ENCODE data around the gene PIP5KL1.

The PIP5KL1 gene

GRCh38 chr9:127878652-127879390 is 51.8 kb downstream of the PIP5KL1 start:
- Histone ChIP-seq H3K27ac (ENCODE audit: low read depth, low read length) (no peak overlapping the region), H3K36me3 (ENCODE audit: control insufficient read depth, low read length) (no peaks in the 10 kb centered on the region), H3K4me2 (ENCODE audit: low read length) (peak overlapping the region; percentile 10; the same call in 1 of the 2 replicates), H3F3A (ENCODE audit: control insufficient read depth, insufficient read depth) (peaks cover 14% of the 10 kb centered on the region), H3K4me1 (ENCODE audit: control insufficient read depth, low read length) (peaks cover 30% of the 10 kb centered on the region), H3K9me2 (replicated peaks; ENCODE audit: control insufficient read depth, low read length) (no peaks in the 10 kb centered on the region), H3K4me3 (ENCODE audit: low read length) (no peak overlapping the region), H4K20me1 (ENCODE audit: control insufficient read depth, insufficient read depth, low read depth, low read length) (no peaks in the 10 kb centered on the region), H3K27me3 (ENCODE audit: control insufficient read depth, low read length) (no peaks in the 10 kb centered on the region), H3K79me2 (ENCODE audit: control insufficient read depth, low read length) (no peaks in the 10 kb centered on the region), H3K9me3 (ENCODE audit: control insufficient read depth, insufficient read depth, low read length) (no peaks in the 10 kb centered on the region)
- no peak for TF ChIP-seq CTCF (IDR thresholded peaks at IDR 0.05; ENCODE audit: low read depth, low read length, poor library complexity, severe bottlenecking)
- no peak for TF ChIP-seq EZH2phosphoT487 (IDR thresholded peaks at IDR 0.05; ENCODE audit: borderline replicate concordance, low read length)

- no peak overlapping the region for H3K4me2 ChIP-seq (ENCODE audit: low read length)
- H3K4me1 ChIP-seq (ENCODE audit: control insufficient read depth, low read length), result peaks cover 28% of the 10 kb centered on the region
- no peaks in the 10 kb centered on the region for H3K27me3 ChIP-seq (ENCODE audit: control insufficient read depth, low read length)
- peaks cover 14% of the 10 kb centered on the region for H3F3A ChIP-seq (ENCODE audit: control insufficient read depth, insufficient read depth)
- H4K20me1 ChIP-seq (ENCODE audit: control insufficient read depth, insufficient read depth, low read depth, low read length), result no peaks in the 10 kb centered on the region
- H3K9me2 ChIP-seq (replicated peaks; ENCODE audit: control insufficient read depth, low read length), result no peaks in the 10 kb centered on the region
- no peaks in the 10 kb centered on the region for H3K36me3 ChIP-seq (ENCODE audit: control insufficient read depth, low read length)
- no peaks in the 10 kb centered on the region for H3K79me2 ChIP-seq (ENCODE audit: control insufficient read depth, low read length)
- no peak overlapping the region for H3K27ac ChIP-seq (ENCODE audit: low read depth, low read length)
- no peak overlapping the region for H3K4me3 ChIP-seq (ENCODE audit: low read length)
- no peaks in the 10 kb centered on the region for H3K9me3 ChIP-seq (ENCODE audit: control insufficient read depth, insufficient read depth, low read length)
- no peak for TF ChIP-seq CTCF (IDR thresholded peaks at IDR 0.05; ENCODE audit: low read depth, low read length, poor library complexity, severe bottlenecking)
- no peak for TF ChIP-seq EZH2phosphoT487 (IDR thresholded peaks at IDR 0.05; ENCODE audit: borderline replicate concordance, low read length)
Observed at GRCh38 chr9:127878001-127878651, 52.5 kb downstream of the PIP5KL1 start.

- H3K79me2 ChIP-seq (ENCODE audit: control insufficient read depth, low read length), result no peaks in the 10 kb centered on the region
- no peaks in the 10 kb centered on the region for H3K9me3 ChIP-seq (ENCODE audit: control insufficient read depth, insufficient read depth, low read length)
- H3K4me1 ChIP-seq (ENCODE audit: control insufficient read depth, low read length), result peaks cover 23% of the 10 kb centered on the region
- H3K4me3 ChIP-seq (ENCODE audit: low read length), result no peak within 1 kb of the TSS
- no peaks in the 10 kb centered on the region for H3K9me2 ChIP-seq (replicated peaks; ENCODE audit: control insufficient read depth, low read length)
- TF ChIP-seq CTCF (IDR thresholded peaks at IDR 0.05; ENCODE audit: low read depth, low read length, poor library complexity, severe bottlenecking) (no peak), EZH2phosphoT487 (IDR thresholded peaks at IDR 0.05; ENCODE audit: borderline replicate concordance, low read length) (no peak)
- H3K36me3 ChIP-seq (ENCODE audit: control insufficient read depth, low read length), result no peaks in the 10 kb centered on the region
- H3F3A ChIP-seq (ENCODE audit: control insufficient read depth, insufficient read depth), result peaks cover 14% of the 10 kb centered on the region
- H3K27me3 ChIP-seq (ENCODE audit: control insufficient read depth, low read length), result no peaks in the 10 kb centered on the region
- H4K20me1 ChIP-seq (ENCODE audit: control insufficient read depth, insufficient read depth, low read depth, low read length), result no peaks in the 10 kb centered on the region
- H3K27ac ChIP-seq (ENCODE audit: low read depth, low read length), result no peak within 1 kb of the TSS
- no peak within 1 kb of the TSS for H3K4me2 ChIP-seq (ENCODE audit: low read length)
Observed at GRCh38 chr9:127877566-127877998, 53.0 kb downstream of the PIP5KL1 start, which contains the start of gene AK1. Gene AK1, minus strand, starts transcription at chr9:127877675. Its CDS starts 3,058 bp downstream, at chr9:127874617.
